Activated T-cell treated with anti-CD3 and anti-CD28 coated beads for 24 hours (primary cell): Measurements from ENCODE around the gene METTL14.

Source experiments
- DNase-seq: peaks from one replicate; pipeline ENCODE4 v3.0.0-alpha.2; 2020; ENCODE audit warnings: low read depth

Gene METTL14

DNA sequence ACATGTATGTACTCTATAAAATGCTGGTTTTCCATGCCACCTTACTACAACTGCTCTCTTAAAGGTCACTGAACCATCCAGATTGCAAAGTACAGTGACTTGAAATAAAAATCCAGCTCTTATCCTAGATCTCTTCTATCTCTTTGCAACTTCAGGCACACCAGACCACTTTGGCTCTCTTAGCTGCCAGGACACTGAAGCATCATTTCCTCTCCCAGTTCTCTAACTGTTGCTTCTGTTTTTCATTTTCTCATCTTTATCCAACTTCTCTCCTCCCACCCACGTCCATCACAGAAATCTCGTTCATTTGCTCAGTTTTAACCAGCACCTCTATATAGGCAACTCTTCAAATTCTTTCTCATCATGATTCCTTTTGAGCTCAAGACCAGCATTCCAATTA, 74.3 kb downstream of the METTL14 start:
- DNase-seq, result no peak

- no peak for DNase-seq
Observed at GRCh38 chr4:118760092-118760491, 74.9 kb downstream of the METTL14 start.

DNA sequence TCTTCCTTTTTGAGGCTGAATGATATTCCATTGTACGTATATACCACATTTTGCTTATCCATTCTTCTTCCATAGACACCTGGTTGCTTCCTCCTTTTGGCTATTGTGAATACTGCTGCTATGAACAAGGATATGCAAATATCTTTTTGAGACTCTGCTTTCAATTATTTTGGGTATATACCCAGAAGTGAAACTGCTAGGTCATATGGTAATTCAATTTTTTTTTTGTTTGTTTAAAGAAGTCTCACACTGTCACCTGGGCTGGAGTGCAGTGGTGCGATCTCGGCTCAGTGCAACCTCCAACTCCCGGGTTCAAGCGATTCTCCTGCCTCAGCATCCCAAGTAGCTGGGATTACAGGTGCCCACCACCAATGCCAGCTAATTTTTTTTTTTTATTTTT, 75.3 kb downstream of the METTL14 start:
- no peak for DNase-seq

DNA sequence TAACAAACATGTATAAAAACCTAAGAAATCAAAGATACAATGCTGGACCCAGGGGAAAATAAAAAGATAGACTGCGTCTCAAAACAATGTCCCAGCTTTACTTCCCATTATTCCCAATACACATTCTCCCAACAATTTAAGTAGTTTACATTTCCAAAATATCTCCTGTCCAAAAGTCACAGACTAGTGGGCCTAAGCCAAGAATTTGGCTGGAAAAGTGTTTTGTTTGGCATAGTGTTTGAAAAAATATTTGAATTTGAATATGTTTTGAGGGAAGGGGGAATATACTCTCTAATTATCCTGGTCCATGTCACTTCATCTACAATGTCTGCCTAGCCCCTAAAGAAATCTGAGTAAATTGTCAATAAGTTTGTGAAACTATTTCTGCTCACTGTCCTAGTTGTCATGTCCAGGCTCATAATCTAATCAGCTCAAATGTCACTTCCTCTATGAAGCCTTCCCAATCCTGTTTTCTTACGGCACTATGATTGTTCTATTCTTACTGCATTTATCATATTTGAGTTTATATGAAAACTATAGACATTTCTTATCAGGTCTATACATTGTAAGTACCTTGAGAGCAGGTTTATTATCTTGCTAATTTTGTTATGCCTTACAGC, 76.3 kb downstream of the METTL14 start:
- DNase-seq, result no peak

DNA sequence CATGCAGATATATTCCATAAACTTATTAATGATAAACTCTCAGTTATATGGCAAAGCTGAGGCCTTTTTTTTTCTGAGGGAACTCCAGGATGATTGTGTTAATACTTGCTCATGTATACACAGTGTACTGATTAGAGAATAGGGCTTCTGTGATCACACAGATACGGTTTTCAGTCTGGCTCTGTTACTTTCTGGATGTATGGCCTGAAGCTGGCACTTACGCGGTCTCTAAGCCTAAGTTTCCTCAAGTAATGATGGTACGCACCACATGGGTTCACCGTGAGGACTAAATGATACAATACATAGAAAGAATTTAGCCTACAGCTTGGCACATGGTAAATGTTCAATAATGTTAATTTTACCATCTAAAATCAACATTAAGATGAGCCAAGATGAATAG, 77.0 kb downstream of the METTL14 start:
- DNase-seq, result no peak

DNA sequence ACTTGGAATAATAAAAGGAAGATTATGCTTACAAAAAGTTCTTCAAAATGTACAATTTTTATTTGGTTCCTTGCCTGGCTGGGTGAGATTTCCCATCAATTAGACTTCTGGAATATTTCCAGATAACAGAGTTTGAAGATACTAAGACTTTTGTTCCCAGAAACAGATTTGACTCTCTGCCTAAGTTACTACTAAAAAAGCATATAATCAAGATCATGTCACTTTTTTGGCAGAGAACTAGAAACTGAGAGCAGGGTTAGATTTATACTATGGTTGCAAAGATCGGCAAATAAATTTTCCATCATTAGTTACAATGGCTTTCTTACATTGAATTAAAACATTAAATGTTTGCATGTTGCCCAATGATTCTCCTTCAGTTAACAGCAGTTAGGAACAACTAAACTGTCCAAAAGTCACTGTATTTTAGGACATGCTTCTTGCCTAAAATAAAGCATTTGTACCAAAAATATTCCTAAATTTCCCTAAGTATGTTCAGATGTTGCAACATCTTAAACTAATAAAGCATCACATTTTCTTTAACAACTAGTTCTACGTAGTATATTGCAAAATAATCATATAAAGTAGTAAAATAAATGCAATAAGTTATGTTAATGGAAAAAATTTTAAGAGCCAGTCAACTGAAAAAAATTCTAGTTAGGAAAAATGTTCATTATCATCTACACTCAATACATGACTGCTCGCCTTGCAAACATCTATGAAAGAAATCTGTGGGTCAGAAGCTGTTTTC, 77.7 kb downstream of the METTL14 start:
- no peak for DNase-seq
